DND-41 (cell line): Measurements from ENCODE around the gene SLC4A5.

Experiments used
- CTCF ChIP-seq: IDR thresholded peaks from 2 replicates; pipeline ENCODE4 v1.5.1; 2012; ENCODE audit warnings: borderline replicate concordance, low read length, moderate library complexity, mild to moderate bottlenecking; ENCODE audit not compliant: poor library complexity, severe bottlenecking; ENCODE audit errors: extremely low read depth
- EZH2 ChIP-seq: IDR thresholded peaks from 3 replicates; pipeline ENCODE4 v1.6.1; 2012; ENCODE audit warnings: borderline replicate concordance, low read depth, mild to moderate bottlenecking, moderate library complexity, low read length, inconsistent platforms; ENCODE audit not compliant: severe bottlenecking

- TF ChIP-seq CTCF (no peak), EZH2 (no peak)
Observed at GRCh38 chr2:74314107-74314506, 29.1 kb downstream of the SLC4A5 start.
